C4-2B (cell line): ENCODE results near the gene TRAPPC12.

Experiments
- H3K27ac ChIP-seq: fragments of 450-650 bp; 2 replicates; pipeline ENCODE4 v1.5.1; 2017
- ZFX ChIP-seq: fragments of 450-650 bp; IDR thresholded peaks from 2 replicates; pipeline ENCODE4 v1.6.1; 2017
- TF ChIP-seq, protein P1 (sequence below): fragments of 450-650 bp; conservative IDR thresholded peaks from 2 replicates; pipeline ENCODE4 v1.5.1; 2017; ENCODE audit warnings: mild to moderate bottlenecking

The TRAPPC12 gene

DNA sequence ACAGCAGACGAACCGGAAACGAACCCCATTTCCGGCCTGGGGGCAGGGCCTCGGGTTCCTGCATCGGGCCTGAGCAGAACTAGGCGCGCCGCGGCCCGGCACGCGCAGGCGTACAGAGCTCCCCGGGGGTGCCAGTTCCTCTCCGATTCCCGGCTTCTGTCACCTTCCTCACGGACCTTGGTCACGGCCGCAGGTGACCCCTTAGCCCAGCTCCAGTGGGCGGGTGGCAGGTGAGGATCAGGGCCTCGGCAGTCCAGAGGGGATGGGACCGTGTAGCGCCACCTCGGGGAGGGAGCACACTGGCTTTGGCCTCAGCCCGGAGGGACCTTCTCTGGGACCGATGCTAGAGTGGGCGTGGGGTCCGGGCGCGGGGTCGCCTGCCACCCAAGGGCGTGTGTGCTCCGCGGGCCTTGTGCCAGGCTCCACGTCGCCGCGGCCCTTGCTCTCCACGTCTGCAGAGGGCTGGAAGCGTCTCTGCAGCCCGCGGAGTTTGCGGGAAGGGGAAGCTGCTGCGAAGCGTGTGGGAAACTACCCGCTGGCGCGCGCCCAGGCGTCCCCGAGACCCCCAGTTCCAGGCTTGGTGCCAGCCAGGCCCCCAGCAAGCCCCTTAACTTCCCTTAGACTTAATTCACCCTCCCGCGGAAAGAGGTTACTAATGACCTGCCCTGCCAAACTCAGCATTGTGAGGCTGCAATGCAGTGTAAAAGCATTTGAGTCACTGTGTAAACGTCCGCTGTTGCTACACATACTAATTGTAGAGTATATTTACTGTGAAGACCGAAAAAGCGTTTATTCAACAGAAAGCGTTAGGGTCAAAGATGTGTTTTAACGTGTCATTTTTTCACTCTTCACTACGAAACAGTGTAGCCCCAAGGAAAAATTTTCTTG is at the start of gene TRAPPC12:
Gene TRAPPC12, plus strand, starts transcription at position 48 of the 888 bp plus-strand sequence. CDS start 7,930 bp downstream, outside the sequence.
- peak within 1 kb of the TSS; percentile 90 for H3K27ac ChIP-seq
- TF ChIP-seq ZFX = peak; percentile 81
- TF ChIP-seq, protein P1, sequence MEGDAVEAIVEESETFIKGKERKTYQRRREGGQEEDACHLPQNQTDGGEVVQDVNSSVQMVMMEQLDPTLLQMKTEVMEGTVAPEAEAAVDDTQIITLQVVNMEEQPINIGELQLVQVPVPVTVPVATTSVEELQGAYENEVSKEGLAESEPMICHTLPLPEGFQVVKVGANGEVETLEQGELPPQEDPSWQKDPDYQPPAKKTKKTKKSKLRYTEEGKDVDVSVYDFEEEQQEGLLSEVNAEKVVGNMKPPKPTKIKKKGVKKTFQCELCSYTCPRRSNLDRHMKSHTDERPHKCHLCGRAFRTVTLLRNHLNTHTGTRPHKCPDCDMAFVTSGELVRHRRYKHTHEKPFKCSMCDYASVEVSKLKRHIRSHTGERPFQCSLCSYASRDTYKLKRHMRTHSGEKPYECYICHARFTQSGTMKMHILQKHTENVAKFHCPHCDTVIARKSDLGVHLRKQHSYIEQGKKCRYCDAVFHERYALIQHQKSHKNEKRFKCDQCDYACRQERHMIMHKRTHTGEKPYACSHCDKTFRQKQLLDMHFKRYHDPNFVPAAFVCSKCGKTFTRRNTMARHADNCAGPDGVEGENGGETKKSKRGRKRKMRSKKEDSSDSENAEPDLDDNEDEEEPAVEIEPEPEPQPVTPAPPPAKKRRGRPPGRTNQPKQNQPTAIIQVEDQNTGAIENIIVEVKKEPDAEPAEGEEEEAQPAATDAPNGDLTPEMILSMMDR = peak; percentile 57

DNA sequence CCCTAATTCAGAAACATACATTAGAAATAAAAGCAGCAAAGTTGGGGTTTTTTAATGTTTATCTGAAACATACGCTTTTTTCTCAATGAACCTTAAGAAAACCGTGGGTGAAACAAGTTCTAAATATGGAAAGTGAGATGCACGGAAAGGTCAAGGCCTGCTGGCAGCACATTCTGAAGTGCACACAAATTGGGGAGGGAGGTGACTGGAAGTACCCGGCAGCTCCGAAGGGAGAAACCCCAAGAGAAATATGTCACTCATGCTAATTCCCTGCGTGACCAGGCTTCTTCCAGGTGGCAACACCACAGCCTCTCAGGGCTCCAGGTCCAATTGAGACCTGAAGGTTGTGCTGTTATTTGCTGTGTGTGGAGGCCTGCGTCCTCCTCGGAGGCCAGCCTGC is 47.4 kb upstream of the TRAPPC12 start:
- TF ChIP-seq, protein P1 = no peak
- no peak for TF ChIP-seq ZFX
- H3K27ac ChIP-seq = no peak overlapping the region

DNA sequence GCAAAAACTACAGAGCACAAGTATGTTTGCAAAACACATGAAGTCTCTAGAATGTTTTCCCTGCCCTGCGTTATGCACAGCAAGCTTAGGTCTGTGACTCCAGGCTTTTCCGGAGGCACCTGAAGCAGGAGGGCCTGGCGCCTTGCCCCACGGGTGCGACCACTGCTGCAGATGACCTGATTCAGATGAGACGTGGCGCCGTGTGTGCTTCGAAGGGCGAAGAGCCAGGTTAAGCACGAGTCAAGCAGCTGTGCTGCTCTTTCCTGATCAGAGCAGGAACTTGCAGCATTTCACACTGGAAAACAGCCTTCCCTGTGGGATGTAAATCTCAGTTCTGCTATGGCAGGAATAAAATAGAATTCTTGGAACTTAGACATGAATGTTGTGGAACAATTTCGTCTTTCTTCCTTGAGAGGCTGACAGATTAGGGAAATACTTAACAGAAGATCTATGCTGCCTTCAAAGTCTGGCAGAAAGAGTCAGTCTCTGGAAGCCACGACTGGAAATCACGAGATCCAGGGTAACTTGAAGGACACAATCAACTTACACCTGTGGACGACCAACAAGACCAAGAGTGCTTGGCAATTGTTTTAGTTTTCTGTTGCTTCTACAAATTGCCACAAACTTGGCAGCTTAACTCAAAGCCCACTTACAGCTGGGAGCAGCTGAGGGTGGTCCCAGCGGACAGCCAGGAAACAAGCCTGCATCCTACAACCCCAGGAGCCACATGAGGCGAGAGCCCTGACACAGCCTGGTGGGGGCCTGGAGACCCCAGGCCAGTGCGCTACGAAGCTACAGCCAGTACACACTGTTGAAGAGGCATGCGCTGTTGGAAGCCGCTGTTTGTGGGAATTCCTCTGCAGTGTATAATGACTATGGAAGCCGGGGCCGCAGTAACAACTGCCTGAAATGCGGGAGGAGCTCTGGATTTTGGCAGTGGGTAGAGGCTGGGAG is 44.8 kb upstream of the TRAPPC12 start:
- TF ChIP-seq, protein P1 = no peak
- no peak for TF ChIP-seq ZFX
- H3K27ac ChIP-seq = no peak overlapping the region

DNA sequence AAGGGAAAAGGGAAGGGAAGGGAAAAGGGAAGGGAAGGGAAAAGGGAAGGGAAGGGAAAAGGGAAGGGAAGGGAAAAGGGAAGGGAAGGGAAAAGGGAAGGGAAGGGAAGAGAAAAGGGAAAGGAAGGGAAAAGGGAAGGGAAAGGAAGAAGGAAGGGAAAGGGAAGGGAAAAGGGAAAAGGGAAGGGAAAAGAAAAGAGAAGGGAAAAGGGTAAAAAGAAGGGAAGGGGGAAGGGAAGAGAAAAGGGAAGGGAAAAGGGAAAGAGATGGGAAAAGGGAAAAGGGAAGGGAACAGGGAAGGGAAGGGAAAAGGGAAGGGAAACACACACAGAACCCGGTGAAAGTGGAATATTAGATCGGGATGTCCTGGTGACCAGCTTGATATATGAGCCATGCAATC is 42.6 kb upstream of the TRAPPC12 start:
- no peak for TF ChIP-seq ZFX
- TF ChIP-seq, protein P1 = no peak

DNA sequence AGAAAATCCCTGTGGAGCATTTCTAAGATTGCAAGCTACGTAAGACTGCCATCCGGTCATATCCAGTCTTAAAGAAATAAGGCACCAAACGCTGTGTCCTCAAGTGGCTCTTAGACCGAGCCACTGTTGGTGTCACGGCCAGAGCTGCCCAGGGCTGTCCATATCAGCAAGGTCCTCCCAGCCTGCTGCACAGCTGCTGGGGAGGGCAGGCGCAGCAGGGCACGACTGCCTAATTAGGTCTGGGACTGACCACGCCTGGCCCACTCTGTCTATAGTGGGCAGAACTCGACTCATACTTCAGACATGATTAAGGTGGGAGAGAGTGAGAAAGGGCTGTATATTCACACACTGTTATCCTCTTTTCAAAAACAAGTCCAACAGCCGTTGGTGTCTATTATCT is 41.2 kb upstream of the TRAPPC12 start:
- no peak for TF ChIP-seq ZFX
- TF ChIP-seq, protein P1 = no peak
- no peak overlapping the region for H3K27ac ChIP-seq

More for the DNA sequence above, 42.6 kb upstream of the TRAPPC12 start:
- H3K27ac ChIP-seq = no peak overlapping the region

DNA sequence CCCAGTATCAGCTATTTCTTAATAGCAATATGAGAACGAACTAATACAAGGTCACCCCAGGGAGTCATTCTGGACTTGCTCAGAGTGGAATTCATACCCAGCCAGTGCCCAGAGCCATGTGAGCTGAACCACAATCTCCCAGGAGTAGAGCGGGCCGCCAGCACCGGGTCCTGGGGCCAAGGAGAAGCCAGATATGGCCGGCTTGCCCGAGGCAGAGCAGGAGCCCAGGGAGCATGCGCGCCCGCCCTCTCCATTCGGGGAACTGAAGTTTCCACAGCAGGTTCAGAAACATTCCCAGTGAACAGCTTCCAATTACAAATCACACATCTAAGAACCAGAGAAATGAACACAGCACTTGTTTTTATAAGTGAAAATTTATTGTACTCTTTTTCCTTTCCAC is 39.4 kb upstream of the TRAPPC12 start:
- TF ChIP-seq, protein P1 = no peak
- TF ChIP-seq ZFX = no peak
- H3K27ac ChIP-seq = no peak overlapping the region
